ENCODE results near the gene CIITA. TPM values are rescaled to one million over a fixed set of nuclear protein-coding genes. Genes with fewer than 3 reads are reported as not detected.
A peak's percentile ranks its signal among the peaks of the same experiment; 100 is the strongest.

CIITA gene
- total RNA-seq, 4 donors from 2014 or later, result 14.0 to 20.1 (median 17.9) TPM

GRCh38 chr16:10944249-10945064 is 67.5 kb downstream of the CIITA start, which contains the start of gene CLEC16A:
CLEC16A (plus strand) TSS chr16:10944564; CDS start chr16:10944718, 154 bp downstream.
- peak; percentile 97 to 99 for DNase-seq (ENCODE audit: low spot score in 2 of 2)
- TF ChIP-seq, protein P1, sequence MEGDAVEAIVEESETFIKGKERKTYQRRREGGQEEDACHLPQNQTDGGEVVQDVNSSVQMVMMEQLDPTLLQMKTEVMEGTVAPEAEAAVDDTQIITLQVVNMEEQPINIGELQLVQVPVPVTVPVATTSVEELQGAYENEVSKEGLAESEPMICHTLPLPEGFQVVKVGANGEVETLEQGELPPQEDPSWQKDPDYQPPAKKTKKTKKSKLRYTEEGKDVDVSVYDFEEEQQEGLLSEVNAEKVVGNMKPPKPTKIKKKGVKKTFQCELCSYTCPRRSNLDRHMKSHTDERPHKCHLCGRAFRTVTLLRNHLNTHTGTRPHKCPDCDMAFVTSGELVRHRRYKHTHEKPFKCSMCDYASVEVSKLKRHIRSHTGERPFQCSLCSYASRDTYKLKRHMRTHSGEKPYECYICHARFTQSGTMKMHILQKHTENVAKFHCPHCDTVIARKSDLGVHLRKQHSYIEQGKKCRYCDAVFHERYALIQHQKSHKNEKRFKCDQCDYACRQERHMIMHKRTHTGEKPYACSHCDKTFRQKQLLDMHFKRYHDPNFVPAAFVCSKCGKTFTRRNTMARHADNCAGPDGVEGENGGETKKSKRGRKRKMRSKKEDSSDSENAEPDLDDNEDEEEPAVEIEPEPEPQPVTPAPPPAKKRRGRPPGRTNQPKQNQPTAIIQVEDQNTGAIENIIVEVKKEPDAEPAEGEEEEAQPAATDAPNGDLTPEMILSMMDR (IDR thresholded peaks at IDR 0.05), result peak in 1 of 3 donors; percentile 23
- no peak for TF ChIP-seq POLR2A (IDR thresholded peaks at IDR 0.05)
- H3K4me3 ChIP-seq (ENCODE audit: low read depth, poor library complexity, severe bottlenecking), result peak within 1 kb of the TSS; percentile 97
- intact Hi-C loops (cut with DNase I; ENCODE audit: low total_unique reads), result no loop called here
- 0% methylated on average over 25 to 76 of the region's 86 CpGs for WGBS, 2 donors

DNA sequence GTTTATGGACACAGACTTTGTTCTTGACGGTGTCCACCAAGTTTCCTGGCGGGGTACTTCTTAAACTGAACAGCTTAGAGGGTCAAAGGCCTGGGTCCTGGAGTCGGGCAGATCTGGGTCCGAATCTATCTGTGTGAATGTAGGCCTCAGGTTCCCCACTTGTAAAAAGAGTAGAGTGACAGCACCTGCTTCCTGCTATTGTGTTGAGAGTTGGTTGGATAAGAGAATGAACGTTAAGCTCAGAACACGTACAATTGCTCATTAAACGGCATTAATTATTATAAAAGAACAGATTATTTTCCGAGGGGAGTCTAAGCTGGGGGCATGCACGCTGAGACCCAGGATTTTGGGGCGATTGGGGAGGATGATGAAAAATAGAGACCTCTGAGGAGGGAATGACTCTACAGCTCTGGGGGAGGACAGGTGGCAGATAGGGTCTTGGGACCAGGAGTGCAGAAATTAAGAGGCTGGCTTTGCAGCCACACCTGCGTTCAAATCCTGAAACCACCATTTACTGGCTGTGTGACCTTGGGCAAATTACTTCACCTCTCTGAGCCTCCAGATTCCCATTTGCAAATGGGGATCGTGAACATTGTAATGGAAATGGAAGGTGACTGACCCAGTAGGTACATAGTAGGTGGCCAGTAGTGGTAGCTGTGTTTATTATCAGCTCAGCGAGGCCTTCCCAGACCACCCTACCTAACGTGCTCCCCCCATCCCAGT is 68.2 kb downstream of the CIITA start:
- no peak for DNase-seq (ENCODE audit: low spot score in 2 of 2)
- WGBS, 2 donors, result 34 to 35% methylated on average over 14 of the region's 14 CpGs
- intact Hi-C loops (cut with DNase I; ENCODE audit: low total_unique reads), result no loop called here
- no peak for TF ChIP-seq POLR2A (IDR thresholded peaks at IDR 0.05)
- TF ChIP-seq, protein P1 (IDR thresholded peaks at IDR 0.05), result no peak
- peak overlapping the region; percentile 97 for H3K4me3 ChIP-seq (ENCODE audit: low read depth, poor library complexity, severe bottlenecking)

DNA sequence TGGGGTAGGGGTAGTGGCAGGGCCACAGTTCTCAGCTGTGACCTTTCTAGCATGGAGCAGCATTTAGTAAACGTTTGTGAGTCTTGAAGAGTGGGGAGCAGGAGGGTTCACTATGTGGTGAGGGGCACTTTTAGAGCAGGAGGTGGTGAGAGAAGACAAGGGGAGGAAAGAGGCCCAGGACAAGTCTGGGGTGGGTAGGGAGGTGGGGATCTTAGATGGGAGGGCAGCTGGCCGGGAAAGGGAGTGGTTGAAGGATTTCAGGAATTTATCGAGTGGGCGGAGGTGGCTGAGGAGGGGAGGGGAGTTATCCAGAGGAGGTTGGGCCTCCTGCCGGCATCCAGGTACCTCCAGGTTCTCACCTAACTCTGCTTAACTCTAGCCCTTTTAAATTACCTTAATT is 69.3 kb downstream of the CIITA start:
- no peak overlapping the region for H3K4me3 ChIP-seq (ENCODE audit: low read depth, poor library complexity, severe bottlenecking)
- intact Hi-C loops (cut with DNase I; ENCODE audit: low total_unique reads), result no loop called here
- no peak for TF ChIP-seq POLR2A (IDR thresholded peaks at IDR 0.05)
- TF ChIP-seq, protein P1 (IDR thresholded peaks at IDR 0.05), result no peak

DNA sequence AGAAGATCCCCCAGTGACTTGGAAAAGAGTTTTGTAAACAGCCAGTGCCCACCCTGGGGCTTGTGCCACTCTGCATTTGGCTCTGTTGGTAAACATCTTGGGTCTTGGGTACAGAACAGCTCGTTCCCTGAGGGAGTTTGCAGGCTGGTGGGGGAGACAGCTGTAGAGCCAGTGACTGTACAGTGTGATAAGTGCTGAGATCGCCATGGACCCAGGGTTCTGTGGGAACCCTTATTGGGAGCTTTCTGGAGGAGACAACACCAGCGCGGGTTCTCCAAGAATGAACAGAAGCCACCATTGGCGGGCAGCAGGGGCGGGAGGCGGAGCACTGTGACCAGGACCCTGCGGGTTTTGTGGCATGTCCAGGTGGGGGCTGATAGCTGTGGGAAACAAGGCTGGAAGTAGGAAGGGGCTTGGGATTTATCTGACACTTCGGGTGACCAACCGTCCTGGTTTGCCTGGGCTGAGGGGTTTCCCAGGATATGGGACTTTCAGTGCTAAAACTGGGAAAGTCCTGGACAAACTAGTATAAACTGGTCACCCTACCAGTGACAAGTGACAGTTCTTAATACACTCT is 70.3 kb downstream of the CIITA start:
- no peak overlapping the region for H3K4me3 ChIP-seq (ENCODE audit: low read depth, poor library complexity, severe bottlenecking)
- intact Hi-C loops (cut with DNase I; ENCODE audit: low total_unique reads), result no loop called here
- TF ChIP-seq POLR2A (IDR thresholded peaks at IDR 0.05), result no peak
- TF ChIP-seq, protein P1 (IDR thresholded peaks at IDR 0.05), result no peak
- no peak for DNase-seq (ENCODE audit: low spot score in 2 of 2)
- WGBS, 2 donors, result 87 to 88% methylated on average over 9 of the region's 10 CpGs

More for the DNA sequence above, 69.3 kb downstream of the CIITA start:
- WGBS, 2 donors, result 25 to 34% methylated on average over 5 of the region's 5 CpGs
- no peak for DNase-seq (ENCODE audit: low spot score in 2 of 2)

- no peak for TF ChIP-seq POLR2A (IDR thresholded peaks at IDR 0.05)
- TF ChIP-seq, protein P1 (IDR thresholded peaks at IDR 0.05), result no peak
- WGBS, 2 donors, result 76 to 77% methylated on average over 7 of the region's 7 CpGs
- intact Hi-C loops (cut with DNase I; ENCODE audit: low total_unique reads), result no loop called here
Measured at GRCh38 chr16:10949424-10949970, 72.5 kb downstream of the CIITA start.

More at GRCh38 chr16:10949424-10949970, 72.5 kb downstream of the CIITA start:
- H3K4me3 ChIP-seq (ENCODE audit: low read depth, poor library complexity, severe bottlenecking), result no peak overlapping the region
- DNase-seq (ENCODE audit: low spot score in 2 of 2), result no peak

All from lower leg skin (tissue), 4 donors.